Sigmoid colon (tissue), 4 donors: ENCODE data around the gene CATSPERE.

ENCODE experiments used
- POLR2AphosphoS5 ChIP-seq, 4 donors: sonication (generic); formaldehyde crosslinking; IDR thresholded peaks; one replicate each; pipeline ENCODE4 v1.6.1; 2017; ENCODE audit warnings: antibody characterized with exemption in 4 of 4
- TF ChIP-seq, protein P1 (sequence below), 4 experiments: fragments of 450-650 bp in 3 of 4; fragments of 200-600 bp in 1 of 4; IDR thresholded peaks; one replicate each; pipeline ENCODE4 v1.5.1; 2016 to 2019; ENCODE audit warnings: antibody characterized with exemption in 4 of 4, mild to moderate bottlenecking in 3 of 4, moderate library complexity in 2 of 4

DNA sequence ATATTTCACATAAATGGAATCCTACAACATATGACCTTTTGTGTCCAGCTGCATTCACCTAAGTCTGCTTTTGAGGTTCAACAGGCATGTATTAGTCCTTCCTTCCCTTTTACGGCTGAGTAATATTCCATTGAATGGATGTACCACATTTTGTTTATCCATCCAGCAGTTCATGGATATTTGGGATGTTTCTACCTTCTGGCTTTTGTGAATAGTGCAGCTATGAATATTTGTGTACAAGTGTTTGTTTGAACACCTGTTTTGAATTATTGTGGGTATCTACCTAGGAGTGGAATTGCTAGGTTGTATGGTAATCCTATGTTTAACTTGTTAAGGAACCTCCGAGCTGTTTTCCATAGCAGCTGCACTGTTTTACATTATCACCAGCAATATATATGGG lies 129.6 kb downstream of the CATSPERE start:
- TF ChIP-seq POLR2AphosphoS5 (IDR thresholded peaks at IDR 0.05): no peak
- TF ChIP-seq, protein P1, sequence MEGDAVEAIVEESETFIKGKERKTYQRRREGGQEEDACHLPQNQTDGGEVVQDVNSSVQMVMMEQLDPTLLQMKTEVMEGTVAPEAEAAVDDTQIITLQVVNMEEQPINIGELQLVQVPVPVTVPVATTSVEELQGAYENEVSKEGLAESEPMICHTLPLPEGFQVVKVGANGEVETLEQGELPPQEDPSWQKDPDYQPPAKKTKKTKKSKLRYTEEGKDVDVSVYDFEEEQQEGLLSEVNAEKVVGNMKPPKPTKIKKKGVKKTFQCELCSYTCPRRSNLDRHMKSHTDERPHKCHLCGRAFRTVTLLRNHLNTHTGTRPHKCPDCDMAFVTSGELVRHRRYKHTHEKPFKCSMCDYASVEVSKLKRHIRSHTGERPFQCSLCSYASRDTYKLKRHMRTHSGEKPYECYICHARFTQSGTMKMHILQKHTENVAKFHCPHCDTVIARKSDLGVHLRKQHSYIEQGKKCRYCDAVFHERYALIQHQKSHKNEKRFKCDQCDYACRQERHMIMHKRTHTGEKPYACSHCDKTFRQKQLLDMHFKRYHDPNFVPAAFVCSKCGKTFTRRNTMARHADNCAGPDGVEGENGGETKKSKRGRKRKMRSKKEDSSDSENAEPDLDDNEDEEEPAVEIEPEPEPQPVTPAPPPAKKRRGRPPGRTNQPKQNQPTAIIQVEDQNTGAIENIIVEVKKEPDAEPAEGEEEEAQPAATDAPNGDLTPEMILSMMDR (IDR thresholded peaks at IDR 0.05): no peak
